H1 (cell line): ENCODE results near the gene TOMM5. TPM values are rescaled to one million over a fixed set of nuclear protein-coding genes. Genes with fewer than 3 reads are reported as not detected.

Experiments used
- GTF2F1 ChIP-seq: IDR thresholded peaks from 2 replicates; pipeline ENCODE4 v1.6.1; 2012; ENCODE audit warnings: low read depth, low read length, improper control_type of control experiment, borderline replicate concordance
- RNF2 ChIP-seq: fragments of 200-900, 300-1000 bp; sonication (generic); IDR thresholded peaks from 2 replicates; pipeline ENCODE4 v1.7.1; 2016; ENCODE audit warnings: borderline replicate concordance, low read depth, mild to moderate bottlenecking, antibody characterized with exemption, low read length; ENCODE audit not compliant: poor library complexity, severe bottlenecking; ENCODE audit errors: missing control alignments
- RXRA ChIP-seq: IDR thresholded peaks from 2 replicates; pipeline ENCODE4 v1.6.1; 2011; ENCODE audit warnings: low read depth, mild to moderate bottlenecking, low read length, moderate library complexity; ENCODE audit not compliant: insufficient read depth
- YY1 ChIP-seq: IDR thresholded peaks from 2 replicates; pipeline ENCODE4 v1.6.1; 2011; ENCODE audit warnings: low read depth, mild to moderate bottlenecking, low read length
- polyA plus RNA-seq, 7 experiments: library from polyadenylated mRNA; depleted of rRNA in 3 of 7; stranded (reverse) in 5 of 7; unstranded in 2 of 7; fragments of >200 nt in 5 of 7; fragments of 200-250 nt in 2 of 7; gene quantifications; 1 replicate in 5 of 7; 2 replicates in 1 of 7; 4 replicates in 1 of 7; pipeline versions ENCODE4 v1.2.1 to v1.2.3, GENCODE V29; 2011 to 2013; ENCODE audit warnings: missing spikeins in 2 of 7, mixed read lengths in 2 of 7
- total RNA-seq: library from RNA; stranded (reverse); fragmentation: NEBNext Ultra II Directional; extraction: Animal tissue kit (Norgen Biotek cat#: 25700); gene quantifications from 2 replicates; pipeline ENCODE4 v1.2.1, GENCODE V29; 2021
- TF ChIP-seq, protein P1 (sequence below): IDR thresholded peaks from 2 replicates; pipeline ENCODE4 v1.6.1; 2012; ENCODE audit warnings: inconsistent platforms

Gene TOMM5
- total and polyA plus RNA-seq, 2 of the 8 experiments (the other 6 are each of a cell fraction or from before 2014, with no cell fraction given): 171 to 174 TPM

DNA sequence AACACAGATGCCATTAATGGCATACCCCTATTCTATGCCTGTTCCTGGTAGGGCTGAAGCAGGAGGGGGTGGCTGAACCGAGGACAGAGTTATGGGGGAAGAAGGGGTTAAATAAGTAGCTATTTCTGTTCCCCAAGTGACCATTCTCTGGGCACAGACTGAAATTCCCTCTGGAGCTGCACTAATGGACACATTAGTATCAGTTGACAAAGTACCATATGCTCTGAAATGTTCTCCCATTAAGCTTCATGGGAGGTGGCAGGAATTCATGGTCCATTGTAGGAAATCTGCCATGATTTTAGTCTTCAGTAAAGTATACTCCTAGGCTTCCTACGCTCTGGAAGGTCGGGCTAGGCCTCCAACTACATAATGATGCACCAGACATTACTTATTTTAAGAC is 47.8 kb upstream of the TOMM5 start (continued):
- TF ChIP-seq RXRA (no peak), YY1 (no peak), RNF2 (no peak), GTF2F1 (no peak)
- TF ChIP-seq, protein P1, sequence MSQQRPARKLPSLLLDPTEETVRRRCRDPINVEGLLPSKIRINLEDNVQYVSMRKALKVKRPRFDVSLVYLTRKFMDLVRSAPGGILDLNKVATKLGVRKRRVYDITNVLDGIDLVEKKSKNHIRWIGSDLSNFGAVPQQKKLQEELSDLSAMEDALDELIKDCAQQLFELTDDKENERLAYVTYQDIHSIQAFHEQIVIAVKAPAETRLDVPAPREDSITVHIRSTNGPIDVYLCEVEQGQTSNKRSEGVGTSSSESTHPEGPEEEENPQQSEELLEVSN: no peak
